AG04450 (cell line): ENCODE results near the gene DOLPP1. TPM values are rescaled to one million over a fixed set of nuclear protein-coding genes. Genes with fewer than 3 reads are reported as not detected.

ENCODE experiments used
- CTCF ChIA-PET: fragments of 300-600, 350-600 bp; formaldehyde crosslinking; extraction: SDS; loops from one replicate; lab custom pipeline; 2022; ENCODE audit warnings: antibody characterized with exemption, inconsistent platforms; lab: Charles Lee
- POLR2A ChIA-PET: fragments of 350-600 bp; formaldehyde crosslinking; extraction: SDS; loops from one replicate; lab custom pipeline; 2021; ENCODE audit warnings: antibody characterized with exemption, inconsistent platforms; lab: Yijun Ruan, JAX
- DNase-seq: peaks from one replicate; pipeline ENCODE4 v3.0.0-alpha.2; 2011; ENCODE audit warnings: low read depth, low spot score
- H3K27ac ChIP-seq: one replicate; pipeline ENCODE4 v1.5.1; 2012; ENCODE audit warnings: low read depth, low read length, control low read depth
- H3K27me3 ChIP-seq: one replicate; pipeline ENCODE4 v1.6.0; 2012; ENCODE audit warnings: low read length; ENCODE audit not compliant: control insufficient read depth, insufficient read depth
- H3K4me3 ChIP-seq: 2 replicates; pipeline ENCODE4 v1.5.1; 2011; ENCODE audit warnings: mild to moderate bottlenecking, low read depth, low read length, control low read depth
- H3K9me3 ChIP-seq: 2 replicates; pipeline ENCODE4 v1.5.1; 2012; ENCODE audit warnings: low read length; ENCODE audit not compliant: control insufficient read depth, insufficient read depth
- polyA plus RNA-seq: library from polyadenylated mRNA; depleted of rRNA; stranded (reverse); fragments of >200 nt; gene quantifications from 2 replicates; pipeline ENCODE4 v1.2.3, GENCODE V29; 2011
- TF ChIP-seq, protein P1 (sequence below): IDR thresholded peaks from 2 replicates; pipeline ENCODE4 v1.5.1; 2011; ENCODE audit warnings: low read depth, low read length, control low read depth, inconsistent platforms

The DOLPP1 gene
- polyA plus RNA-seq, 1 experiment: 11.9 TPM

- DNase-seq: no peak
- H3K27me3 ChIP-seq: no peaks in the 10 kb centered on the region
- no peak overlapping the region for H3K4me3 ChIP-seq
- POLR2A ChIA-PET: interaction anchor here (0.6 kb wide), 1 partner anchor 21 kb away, joined by 3 read pairs; no protein-coding TSS in a partner anchor
- H3K9me3 ChIP-seq: no peaks in the 10 kb centered on the region
- CTCF ChIA-PET: no interaction called here
- TF ChIP-seq, protein P1, sequence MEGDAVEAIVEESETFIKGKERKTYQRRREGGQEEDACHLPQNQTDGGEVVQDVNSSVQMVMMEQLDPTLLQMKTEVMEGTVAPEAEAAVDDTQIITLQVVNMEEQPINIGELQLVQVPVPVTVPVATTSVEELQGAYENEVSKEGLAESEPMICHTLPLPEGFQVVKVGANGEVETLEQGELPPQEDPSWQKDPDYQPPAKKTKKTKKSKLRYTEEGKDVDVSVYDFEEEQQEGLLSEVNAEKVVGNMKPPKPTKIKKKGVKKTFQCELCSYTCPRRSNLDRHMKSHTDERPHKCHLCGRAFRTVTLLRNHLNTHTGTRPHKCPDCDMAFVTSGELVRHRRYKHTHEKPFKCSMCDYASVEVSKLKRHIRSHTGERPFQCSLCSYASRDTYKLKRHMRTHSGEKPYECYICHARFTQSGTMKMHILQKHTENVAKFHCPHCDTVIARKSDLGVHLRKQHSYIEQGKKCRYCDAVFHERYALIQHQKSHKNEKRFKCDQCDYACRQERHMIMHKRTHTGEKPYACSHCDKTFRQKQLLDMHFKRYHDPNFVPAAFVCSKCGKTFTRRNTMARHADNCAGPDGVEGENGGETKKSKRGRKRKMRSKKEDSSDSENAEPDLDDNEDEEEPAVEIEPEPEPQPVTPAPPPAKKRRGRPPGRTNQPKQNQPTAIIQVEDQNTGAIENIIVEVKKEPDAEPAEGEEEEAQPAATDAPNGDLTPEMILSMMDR: no peak
- H3K27ac ChIP-seq: no peak overlapping the region
Measured at GRCh38 chr9:129108083-129108804, 27.3 kb downstream of the DOLPP1 start.

DNA sequence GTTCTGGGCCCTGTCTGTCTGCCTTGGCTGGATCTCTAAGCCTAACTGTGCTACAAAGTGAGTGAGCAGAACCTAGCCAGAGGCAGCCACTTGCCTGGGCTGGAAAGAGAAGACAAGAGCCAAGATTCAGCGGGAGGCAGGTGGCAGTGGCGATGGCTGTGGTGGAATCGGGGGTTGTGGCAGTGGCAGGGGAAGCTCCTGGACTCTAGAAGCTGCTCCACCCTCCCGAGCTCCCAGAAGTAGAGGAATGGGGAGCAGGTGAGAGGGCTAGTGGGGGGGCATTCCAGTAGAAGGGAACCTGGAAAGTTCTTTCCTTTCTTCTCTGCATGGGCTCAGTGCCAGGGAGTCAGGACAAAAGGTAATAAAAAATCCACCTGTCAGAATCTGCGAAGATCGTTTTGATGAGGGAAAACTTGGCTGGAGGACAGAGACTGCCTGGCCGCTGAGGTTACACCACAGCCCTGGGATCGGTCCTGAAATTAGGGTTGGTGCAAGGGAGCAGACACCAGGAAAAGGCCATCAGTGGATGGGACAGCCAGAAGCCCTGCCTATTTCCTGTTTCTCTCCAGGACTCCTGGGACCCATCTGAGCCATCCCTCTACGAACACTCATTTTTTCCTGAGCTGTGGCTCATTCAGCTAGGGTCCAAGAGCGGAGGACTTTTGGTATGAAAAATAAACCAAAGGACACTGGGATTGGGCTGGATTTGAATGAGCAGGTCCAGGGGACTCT is 28.1 kb downstream of the DOLPP1 start:
- Histone ChIP-seq H3K9me3 (no peaks in the 10 kb centered on the region), H3K27ac (no peak overlapping the region), H3K27me3 (no peaks in the 10 kb centered on the region), H3K4me3 (no peak overlapping the region; the same call in 1 of the 2 replicates)
- DNase-seq: no peak
- TF ChIP-seq, protein P1: no peak
- ChIA-PET CTCF (no interaction called here), POLR2A (no interaction called here)

GRCh38 chr9:129109537-129109903 is 28.6 kb downstream of the DOLPP1 start:
- ChIA-PET POLR2A (no interaction called here), CTCF (interaction anchor here (0.8 kb wide), 1 partner anchor 22 kb away, joined by 4 read pairs; no protein-coding TSS in a partner anchor)
- no peak for DNase-seq
- TF ChIP-seq, protein P1: no peak
- H3K4me3 ChIP-seq: peak overlapping the region; percentile 68
- H3K9me3 ChIP-seq: no peaks in the 10 kb centered on the region
- H3K27ac ChIP-seq: no peak overlapping the region
- H3K27me3 ChIP-seq: no peaks in the 10 kb centered on the region

DNA sequence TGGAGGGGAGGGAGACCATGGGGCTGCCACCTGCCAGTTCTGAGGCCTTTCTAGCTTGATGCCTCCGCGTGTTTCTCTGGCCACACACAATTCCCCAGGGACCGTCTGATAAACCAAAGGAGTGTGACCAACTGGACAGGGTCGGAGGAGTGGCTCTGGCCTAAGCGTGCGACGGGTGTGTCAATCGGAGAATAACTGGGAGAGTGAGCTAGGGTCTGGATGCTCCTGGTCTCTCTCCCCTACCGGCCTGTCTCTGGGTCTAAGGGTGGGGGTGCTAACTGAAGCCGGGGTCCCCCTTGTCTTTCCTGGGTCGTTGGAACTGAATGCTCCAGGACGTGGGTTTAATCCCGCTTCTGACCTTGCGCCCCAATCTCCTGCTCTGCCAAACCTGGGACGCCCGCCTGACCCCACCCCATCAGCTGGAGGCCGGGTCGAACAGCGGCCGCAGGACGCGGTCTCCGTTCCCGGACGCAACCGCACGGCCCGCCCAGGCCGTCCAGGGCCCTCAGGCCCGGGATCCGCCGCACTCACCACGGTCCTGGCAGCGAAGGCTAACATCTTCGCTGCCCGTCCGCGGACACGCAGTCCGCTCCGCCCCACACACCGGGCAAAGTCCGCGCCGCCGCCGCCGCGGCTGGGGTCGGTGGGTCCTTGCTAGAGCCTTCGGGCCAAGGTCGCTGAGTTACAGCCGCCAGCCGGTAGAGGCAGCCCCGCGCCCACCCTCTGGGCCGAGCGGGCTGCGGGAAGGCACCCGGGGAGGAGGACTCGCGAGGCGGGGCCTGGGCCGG is 29.2 kb downstream of the DOLPP1 start:
- Histone ChIP-seq H3K27me3 (no peaks in the 10 kb centered on the region), H3K27ac (peak overlapping the region; percentile 21), H3K9me3 (no peaks in the 10 kb centered on the region), H3K4me3 (peak overlapping the region; percentile 68)
- no peak for DNase-seq
- CTCF ChIA-PET: interaction anchor here (0.8 kb wide), 1 partner anchor 22 kb away, joined by 4 read pairs; no protein-coding TSS in a partner anchor
- POLR2A ChIA-PET: no interaction called here
- TF ChIP-seq, protein P1: no peak
